SK-N-SH (cell line): ENCODE measurements around the gene CRTC3. TPM values are rescaled to one million over a fixed set of nuclear protein-coding genes. Genes with fewer than 3 reads are reported as not detected.
"Not testable (repeated sequence)": the region's sequence is repeated elsewhere in the genome, so short reads cannot be mapped to it uniquely, and the experiment has no call there.

ENCODE experiments used
- CTCF ChIA-PET: fragments of 300-600, 350-600 bp; formaldehyde crosslinking; extraction: SDS; loops from one replicate; lab custom pipeline; 2021; lab: Yijun Ruan, JAX
- POLR2A ChIA-PET: fragments of 350-600 bp; sonication (Branson Sonifier 250); formaldehyde crosslinking; extraction: SDS; loops from one replicate; lab custom pipeline; 2020; ENCODE audit warnings: antibody characterized with exemption, inconsistent platforms; lab: Yijun Ruan, JAX
- DNase-seq: peaks from one replicate; pipeline ENCODE4 v3.0.0; 2012
- H2AFZ ChIP-seq: fragments of 200-600 bp; sonication (generic); 2 replicates; pipeline ENCODE4 v1.8.1; 2016; ENCODE audit warnings: antibody characterized with exemption, mild to moderate bottlenecking, low read depth
- H3F3A ChIP-seq: fragments of 200-600 bp; sonication (generic); replicated peaks from 2 replicates; pipeline ENCODE3; 2016; ENCODE audit warnings: antibody characterized with exemption, mild to moderate bottlenecking; ENCODE audit not compliant: insufficient read depth
- H3K27ac ChIP-seq, 2 experiments: fragments of 200-500 bp in 1 of 2; fragments of 200-600 bp in 1 of 2; sonication (Bioruptor generic) in 1 of 2; sonication (generic), shearing (Covaris generic) in 1 of 2; 2 replicates each; pipeline versions ENCODE4 v1.5.1 to v1.6.1; 2014 to 2016; ENCODE audit warnings: low read depth in 2 of 2, inconsistent platforms in 1 of 2, low read length in 1 of 2, mild to moderate bottlenecking in 1 of 2, mixed read lengths in 1 of 2
- H3K27me3 ChIP-seq: fragments of 200-600 bp; sonication (generic), shearing (Covaris generic); 2 replicates; pipeline ENCODE4 v1.6.1; 2016; ENCODE audit warnings: mixed run types; ENCODE audit not compliant: insufficient read depth
- H3K36me3 ChIP-seq, 2 experiments: fragments of 200-500 bp in 1 of 2; fragments of 200-600 bp in 1 of 2; sonication (Bioruptor generic) in 1 of 2; sonication (generic) in 1 of 2; replicated peaks in 1 of 2; 2 replicates each; pipeline versions ENCODE3 to v1.5.1; 2014 to 2016; ENCODE audit warnings: low read length in 1 of 2, mild to moderate bottlenecking in 1 of 2; ENCODE audit not compliant: insufficient read depth in 2 of 2, control insufficient read depth in 1 of 2
- H3K4me1 ChIP-seq, 2 experiments: fragments of 200-500 bp in 1 of 2; fragments of 200-600 bp in 1 of 2; sonication (Bioruptor generic) in 1 of 2; sonication (generic), shearing (Covaris generic) in 1 of 2; 2 replicates each; pipeline versions ENCODE4 v1.5.1 to v1.6.1; 2014 to 2016; ENCODE audit warnings: low read depth in 1 of 2, low read length in 1 of 2, mixed run types in 1 of 2; ENCODE audit not compliant: insufficient read depth in 2 of 2, control insufficient read depth in 1 of 2
- H3K4me2 ChIP-seq: fragments of 200-600 bp; sonication (generic), shearing (Covaris generic); 2 replicates; pipeline ENCODE4 v1.6.1; 2017; ENCODE audit warnings: mixed run types
- H3K4me3 ChIP-seq, 2 experiments: fragments of 200-500 bp in 1 of 2; fragments of 200-600 bp in 1 of 2; sonication (Bioruptor generic) in 1 of 2; sonication (generic), shearing (Covaris generic) in 1 of 2; 2 replicates each; pipeline versions ENCODE4 v1.5.1 to v1.8.1; 2014 to 2016; ENCODE audit warnings: low read depth in 2 of 2, inconsistent platforms in 1 of 2, low read length in 1 of 2, mild to moderate bottlenecking in 1 of 2, mixed read lengths in 1 of 2, moderate library complexity in 1 of 2
- H3K79me2 ChIP-seq: fragments of 200-600 bp; sonication (generic); 2 replicates; pipeline ENCODE4 v1.8.1; 2017; ENCODE audit warnings: mild to moderate bottlenecking; ENCODE audit not compliant: insufficient read depth
- H3K9ac ChIP-seq: fragments of 200-600 bp; sonication (generic); 2 replicates; pipeline ENCODE4 v1.6.1; 2017; ENCODE audit warnings: mixed run types
- H3K9me2 ChIP-seq: fragments of 200-600 bp; sonication (generic); 2 replicates; pipeline ENCODE4 v1.6.1; 2017; ENCODE audit warnings: mixed run types
- H3K9me3 ChIP-seq: fragments of 200-600 bp; sonication (generic); 2 replicates; pipeline ENCODE4 v1.6.1; 2017; ENCODE audit warnings: mixed run types, mild to moderate bottlenecking, moderate library complexity
- H4K20me1 ChIP-seq: fragments of 200-600 bp; sonication (generic); 2 replicates; pipeline ENCODE4 v1.6.1; 2017; ENCODE audit warnings: mild to moderate bottlenecking, mixed run types; ENCODE audit not compliant: insufficient read depth
- CTCF ChIP-seq: fragments of 200-600 bp; sonication (generic); IDR thresholded peaks from 2 replicates; pipeline ENCODE4 v1.6.1; 2017; ENCODE audit warnings: antibody characterized with exemption, mild to moderate bottlenecking, moderate library complexity
- ELF1 ChIP-seq: IDR thresholded peaks from 2 replicates; pipeline ENCODE4 v1.4.0; 2012
- FOSL2 ChIP-seq: IDR thresholded peaks from 2 replicates; pipeline ENCODE4 v1.4.0; 2012; ENCODE audit warnings: low read depth, mild to moderate bottlenecking, moderate library complexity, borderline replicate concordance
- FOXJ3 ChIP-seq: sonication (generic); formaldehyde crosslinking; IDR thresholded peaks from 2 replicates; pipeline ENCODE4 v1.5.1; 2020; ENCODE audit warnings: mild to moderate bottlenecking, missing genetic modification reagents
- FOXM1 ChIP-seq: IDR thresholded peaks from 2 replicates; pipeline ENCODE4 v1.4.0; 2012; ENCODE audit warnings: low read depth, mild to moderate bottlenecking
- JUND ChIP-seq: IDR thresholded peaks from 2 replicates; pipeline ENCODE4 v1.4.0; 2012
- MEF2A ChIP-seq: IDR thresholded peaks from 2 replicates; pipeline ENCODE4 v1.4.0; 2012; ENCODE audit warnings: low read depth, borderline replicate concordance
- RAD21 ChIP-seq: IDR thresholded peaks from 2 replicates; pipeline ENCODE4 v1.6.1; 2012; ENCODE audit warnings: mild to moderate bottlenecking, low read length
- SIN3A ChIP-seq: IDR thresholded peaks from 2 replicates; pipeline ENCODE4 v1.6.1; 2012; ENCODE audit warnings: low read depth, mild to moderate bottlenecking, low read length, moderate library complexity, borderline replicate concordance
- TAF1 ChIP-seq: IDR thresholded peaks from 2 replicates; pipeline ENCODE4 v1.6.1; 2012; ENCODE audit warnings: low read depth, mild to moderate bottlenecking, low read length, moderate library complexity, borderline replicate concordance
- WGBS: methylation state at CpG from one replicate; pipeline ENCODE4 v1.1.6; 2017; ENCODE audit warnings: low lambda C conversion rate; 5-methylcytosine and 5-hydroxymethylcytosine counted together
- polyA plus RNA-seq, 3 experiments: library from polyadenylated mRNA; depleted of rRNA; stranded (reverse); fragments of >200 nt; gene quantifications; 2 replicates each; pipeline ENCODE4 v1.2.3, GENCODE V29; 2012

CRTC3 gene
- polyA plus RNA-seq, 1 of the 3 experiments (the other 2 are of a cell fraction): 16.7 TPM

GRCh38 chr15:90501898-90502297 is 27.8 kb upstream of the CRTC3 start (continued):
- TF ChIP-seq SIN3A (no peak), FOXM1 (no peak), CTCF (no peak), FOXJ3 (CRISPR knock-in tag) (no peak), MEF2A (no peak)

GRCh38 chr15:90510781-90511180 is 18.9 kb upstream of the CRTC3 start:
- WGBS: 86% methylated on average over 14 of the region's 29 CpGs
- H3K9me3 ChIP-seq, H3K4me3 ChIP-seq, H3K9me2 ChIP-seq, H2AFZ ChIP-seq, H3K27ac ChIP-seq, POLR2A ChIA-PET, H3K9ac ChIP-seq, H3K36me3 ChIP-seq, DNase-seq, H4K20me1 ChIP-seq, H3K4me2 ChIP-seq, H3K27me3 ChIP-seq, H3F3A ChIP-seq, H3K79me2 ChIP-seq, H3K4me1 ChIP-seq: not testable (repeated sequence)
- CTCF ChIA-PET: interaction anchor here (1.0 to 2.1 kb wide), 2 partner anchors 191 to 422 kb away, joined by 4 to 12 read pairs; partner anchors contain the start of gene HDDC3

GRCh38 chr15:90511211-90511618 is 18.5 kb upstream of the CRTC3 start:
- DNase-seq, H3K4me3 ChIP-seq, CTCF ChIA-PET, H2AFZ ChIP-seq, H3K27ac ChIP-seq, POLR2A ChIA-PET, H4K20me1 ChIP-seq, H3K4me1 ChIP-seq, H3F3A ChIP-seq, H3K4me2 ChIP-seq, H3K9me2 ChIP-seq, H3K9ac ChIP-seq, H3K36me3 ChIP-seq, H3K79me2 ChIP-seq, H3K9me3 ChIP-seq, H3K27me3 ChIP-seq: not testable (repeated sequence)
- WGBS: 88% methylated on average over 11 of the region's 13 CpGs

- POLR2A ChIA-PET: no interaction called here
- 57% methylated on average over 2 of the region's 2 CpGs for WGBS
Measured at GRCh38 chr15:90512276-90512675, 17.4 kb upstream of the CRTC3 start.

More at GRCh38 chr15:90512276-90512675, 17.4 kb upstream of the CRTC3 start:
- no peak overlapping the region for H3K27ac ChIP-seq
- H3F3A ChIP-seq: no peaks in the 10 kb centered on the region
- peaks cover 0 to 4% of the 10 kb centered on the region in 2 experiments for H3K36me3 ChIP-seq
- no peaks in the 10 kb centered on the region for H3K79me2 ChIP-seq
- H3K27me3 ChIP-seq: no peaks in the 10 kb centered on the region
- no peaks in the 10 kb centered on the region for H3K9me3 ChIP-seq
- H3K9ac ChIP-seq: no peak overlapping the region
- TF ChIP-seq ELF1: no peak
- TF ChIP-seq TAF1: no peak
- TF ChIP-seq RAD21: no peak
- TF ChIP-seq FOSL2: no peak
- no peak for TF ChIP-seq JUND
- H3K4me2 ChIP-seq: no peak overlapping the region
- CTCF ChIA-PET: interaction anchor here (1.7 kb wide), 1 partner anchor 9 kb away, joined by 4 read pairs; no protein-coding TSS in a partner anchor
- H3K9me2 ChIP-seq: no peaks in the 10 kb centered on the region
- no peaks in the 10 kb centered on the region for H3K4me1 ChIP-seq
- DNase-seq: no peak
- H3K4me3 ChIP-seq: no peak overlapping the region
- H4K20me1 ChIP-seq: no peaks in the 10 kb centered on the region
- no peak overlapping the region for H2AFZ ChIP-seq
